ENCODE results near the gene NLGN4Y. TPM values are rescaled to one million over a fixed set of nuclear protein-coding genes. Genes with fewer than 3 reads are reported as not detected.

The NLGN4Y gene
- total RNA-seq, 1 experiment from 2014 or later = not detected

GRCh38 chrY:14679181-14679580 lies 154.9 kb downstream of the NLGN4Y start:
- no peak for TF ChIP-seq SIN3A (IDR thresholded peaks at IDR 0.05; ENCODE audit: borderline replicate concordance, insufficient read depth, low read depth, low read length)
- TF ChIP-seq TCF7L2 (IDR thresholded peaks at IDR 0.05; ENCODE audit: low read depth, low read length) = no peak
- no peak for TF ChIP-seq REST (IDR thresholded peaks at IDR 0.05; ENCODE audit: insufficient read depth in 1 of 2, low read depth in 2 of 2, low read length in 1 of 2)
- TF ChIP-seq CTCF (IDR thresholded peaks at IDR 0.05) = no peak
- TF ChIP-seq POLR2AphosphoS5 (IDR thresholded peaks at IDR 0.05; ENCODE audit: low read depth, low read length) = no peak
- Histone ChIP-seq H3K4me1 (ENCODE audit: control insufficient read depth, insufficient read depth, low read length) (no peaks in the 10 kb centered on the region), H3K27me3 (ENCODE audit: control insufficient read depth, insufficient read depth, low read length) (no peaks in the 10 kb centered on the region), H3K9me3 (ENCODE audit: control insufficient read depth, insufficient read depth, low read depth, low read length) (no peaks in the 10 kb centered on the region), H3K36me3 (ENCODE audit: control insufficient read depth, insufficient read depth, low read length) (no peaks in the 10 kb centered on the region), H3K27ac (ENCODE audit: low read length) (no peak overlapping the region), H3K4me3 (ENCODE audit: low read depth in 2 of 2, low read length in 2 of 2) (no peak overlapping the region)
- no TSS peak for BruUV-seq (replicated peaks)
- ChIA-PET CTCF (no interaction called here), POLR2A (no interaction called here)
- ATAC-seq (no peak), DNase-seq (ENCODE audit: low read depth, low spot score) (no peak)
- intact Hi-C loops (cut with micrococcal nuclease; ENCODE audit: unreplicated experiment) = no loop called here
- in situ Hi-C loops (cut with HindIII; ENCODE audit: low pct_unique_long_range_greater_than_20kb, low sequenced_read_pairs) = no loop called here

- no peaks in the 10 kb centered on the region for H3K4me1 ChIP-seq (ENCODE audit: control insufficient read depth, insufficient read depth, low read length)
- no TSS peak for BruUV-seq (replicated peaks)
- CTCF ChIA-PET = no interaction called here
- no peaks in the 10 kb centered on the region for H3K36me3 ChIP-seq (ENCODE audit: control insufficient read depth, insufficient read depth, low read length)
- DNase-seq (ENCODE audit: low read depth, low spot score) (no peak), ATAC-seq (no peak)
- TF ChIP-seq REST (IDR thresholded peaks at IDR 0.05; ENCODE audit: insufficient read depth in 1 of 2, low read depth in 2 of 2, low read length in 1 of 2) = no peak
- no peak for TF ChIP-seq SIN3A (IDR thresholded peaks at IDR 0.05; ENCODE audit: borderline replicate concordance, insufficient read depth, low read depth, low read length)
- no peak for TF ChIP-seq CTCF (IDR thresholded peaks at IDR 0.05)
- TF ChIP-seq POLR2AphosphoS5 (IDR thresholded peaks at IDR 0.05; ENCODE audit: low read depth, low read length) = no peak
- no peak for TF ChIP-seq TCF7L2 (IDR thresholded peaks at IDR 0.05; ENCODE audit: low read depth, low read length)
- intact Hi-C loops (cut with micrococcal nuclease; ENCODE audit: unreplicated experiment) = no loop called here
- POLR2A ChIA-PET = no interaction called here
- H3K9me3 ChIP-seq (ENCODE audit: control insufficient read depth, insufficient read depth, low read depth, low read length) = no peaks in the 10 kb centered on the region
- no peak overlapping the region for H3K4me3 ChIP-seq (ENCODE audit: low read depth in 2 of 2, low read length in 2 of 2)
- no peaks in the 10 kb centered on the region for H3K27me3 ChIP-seq (ENCODE audit: control insufficient read depth, insufficient read depth, low read length)
- in situ Hi-C loops (cut with HindIII; ENCODE audit: low pct_unique_long_range_greater_than_20kb, low sequenced_read_pairs) = no loop called here
- H3K27ac ChIP-seq (ENCODE audit: low read length) = no peak overlapping the region
These were observed 170.2 kb downstream of the NLGN4Y start for GRCh38 chrY:14694543-14694942.
